Uterus (tissue), 2 donors: Measurements from ENCODE around the gene IFITM1.

ENCODE experiments used
- CTCF ChIP-seq, 4 experiments: fragments of 200-600 bp in 2 of 4; fragments of 450-650 bp in 2 of 4; sonication (generic) in 2 of 4; IDR thresholded peaks; one replicate each; pipeline ENCODE4 v1.5.1; 2016 to 2019; ENCODE audit warnings: antibody characterized with exemption in 4 of 4, mild to moderate bottlenecking in 2 of 4, moderate library complexity in 1 of 4
- POLR2A ChIP-seq, 2 donors: fragments of 450-650 bp; IDR thresholded peaks; one replicate each; pipeline ENCODE4 v1.6.1; 2016; ENCODE audit warnings: antibody characterized with exemption in 2 of 2, mild to moderate bottlenecking in 1 of 2, moderate library complexity in 1 of 2

GRCh38 chr11:340539-341512 lies 27.0 kb downstream of the IFITM1 start:
- no peak for TF ChIP-seq CTCF (IDR thresholded peaks at IDR 0.05)
- no peak for TF ChIP-seq POLR2A (IDR thresholded peaks at IDR 0.05)
